WTC11 (cell line): ENCODE results near the gene ITPR1. TPM values are rescaled to one million over a fixed set of nuclear protein-coding genes. Genes with fewer than 3 reads are reported as not detected.

Experiments used
- ATAC-seq: fragments of 200-7000 bp; cut with Tn5 transposase; 2 replicates; pipeline ENCODE4 v1.10.0; 2021; ENCODE audit warnings: mild to moderate bottlenecking, moderate library complexity
- CTCF ChIA-PET: fragments of 300-600 bp; sonication (Branson Sonifier 250); formaldehyde crosslinking; loops from one replicate; lab custom pipeline; 2021; ENCODE audit warnings: antibody characterized with exemption; lab: Charles Lee
- POLR2A ChIA-PET: fragments of 350-600 bp; sonication (Branson Sonifier 250); formaldehyde crosslinking; loops from one replicate; lab custom pipeline; 2021; ENCODE audit warnings: antibody characterized with exemption; lab: Charles Lee
- DNase-seq: peaks from one replicate; pipeline ENCODE4 v3.0.0; 2021; ENCODE audit warnings: low spot score
- H3K27ac Mint-ChIP-seq: 2 replicates; pipeline ENCODE4 v1.8.0; 2021; ENCODE audit warnings: mixed read lengths
- H3K27me3 Mint-ChIP-seq: 2 replicates; pipeline ENCODE4 v1.8.0; 2021; ENCODE audit warnings: low read depth, mild to moderate bottlenecking, moderate library complexity, mixed read lengths
- H3K36me3 Mint-ChIP-seq: 2 replicates; pipeline ENCODE4 v1.8.0; 2021; ENCODE audit warnings: mixed read lengths
- H3K4me1 Mint-ChIP-seq: 2 replicates; pipeline ENCODE4 v1.8.0; 2022; ENCODE audit warnings: mixed read lengths
- H3K4me3 Mint-ChIP-seq: 2 replicates; pipeline ENCODE4 v1.8.0; 2021; ENCODE audit warnings: mild to moderate bottlenecking, moderate library complexity, mixed read lengths
- H3K9me3 Mint-ChIP-seq: 2 replicates; pipeline ENCODE4 v1.8.0; 2021; ENCODE audit warnings: mixed read lengths
- ATF3 ChIP-seq: sonication (generic); formaldehyde crosslinking; conservative IDR thresholded peaks from 2 replicates; pipeline ENCODE4 v1.8.1; 2022; ENCODE audit warnings: mild to moderate bottlenecking, missing genetic modification reagents
- E2F5 ChIP-seq: sonication (generic); formaldehyde crosslinking; IDR thresholded peaks from 2 replicates; pipeline ENCODE4 v1.8.1; 2022; ENCODE audit warnings: mild to moderate bottlenecking, moderate library complexity, missing genetic modification reagents
- FOXP4 ChIP-seq: sonication (generic); formaldehyde crosslinking; IDR thresholded peaks from 2 replicates; pipeline ENCODE4 v1.8.0; 2022; ENCODE audit warnings: mild to moderate bottlenecking, missing genetic modification reagents
- GTF2I ChIP-seq: fragments of 250-450 bp; sonication (Bioruptor Pico); conservative IDR thresholded peaks from 2 replicates; pipeline ENCODE4 v1.4.0; 2021; ENCODE audit warnings: mild to moderate bottlenecking
- HMGA2 ChIP-seq: fragments of 250-450 bp; sonication (Bioruptor Pico); IDR thresholded peaks from 2 replicates; pipeline ENCODE4 v1.4.0; 2021; ENCODE audit warnings: mild to moderate bottlenecking, moderate library complexity
- HMGXB4 ChIP-seq: sonication (generic); formaldehyde crosslinking; IDR thresholded peaks from 2 replicates; pipeline ENCODE4 v1.8.1; 2023; ENCODE audit warnings: mild to moderate bottlenecking, moderate library complexity, missing genetic modification reagents
- MLX ChIP-seq: sonication (generic); formaldehyde crosslinking; IDR thresholded peaks from 2 replicates; pipeline ENCODE4 v1.8.1; 2023; ENCODE audit warnings: mild to moderate bottlenecking, missing genetic modification reagents, moderate library complexity
- NR2C2 ChIP-seq: sonication (generic); formaldehyde crosslinking; IDR thresholded peaks from 2 replicates; pipeline ENCODE4 v1.8.0; 2022; ENCODE audit warnings: mild to moderate bottlenecking, missing genetic modification reagents
- NR3C1 ChIP-seq: sonication (generic); formaldehyde crosslinking; conservative IDR thresholded peaks from 2 replicates; pipeline ENCODE4 v1.8.1; 2023; ENCODE audit warnings: low read depth, mild to moderate bottlenecking, missing genetic modification reagents
- TCF7 ChIP-seq: sonication (generic); formaldehyde crosslinking; IDR thresholded peaks from 2 replicates; pipeline ENCODE4 v1.8.0; 2022; ENCODE audit warnings: mild to moderate bottlenecking, low read depth, missing genetic modification reagents, moderate library complexity
- USF1 ChIP-seq: sonication (generic); formaldehyde crosslinking; IDR thresholded peaks from 2 replicates; pipeline ENCODE4 v1.8.0; 2022; ENCODE audit warnings: mild to moderate bottlenecking, missing genetic modification reagents
- ZNF232 ChIP-seq: sonication (generic); formaldehyde crosslinking; IDR thresholded peaks from 2 replicates; pipeline ENCODE4 v1.8.0; 2022; ENCODE audit warnings: mild to moderate bottlenecking, missing genetic modification reagents
- ZNF317 ChIP-seq: sonication (generic); formaldehyde crosslinking; IDR thresholded peaks from 2 replicates; pipeline ENCODE4 v1.8.1; 2023; ENCODE audit warnings: low read depth, mild to moderate bottlenecking, moderate library complexity, missing genetic modification reagents, borderline replicate concordance
- ZNF425 ChIP-seq: fragments of 250-450 bp; sonication (Bioruptor Pico); conservative IDR thresholded peaks from 2 replicates; pipeline ENCODE4 v1.9.0; 2021; ENCODE audit warnings: mild to moderate bottlenecking
- ZSCAN18 ChIP-seq: fragments of 250-450 bp; sonication (Bioruptor Pico); IDR thresholded peaks from 2 replicates; pipeline ENCODE4 v2.1.2; 2022; ENCODE audit warnings: mild to moderate bottlenecking, moderate library complexity
- total RNA-seq: library from RNA; stranded (reverse); gene quantifications from 3 replicates; pipeline ENCODE4 v1.2.3, GENCODE V29; 2021

ITPR1 gene
- total RNA-seq, 1 experiment from 2014 or later = 11.8 TPM

GRCh38 chr3:4768021-4768420, 274.9 kb downstream of the ITPR1 start (continued):
- no peak for TF ChIP-seq NR2C2
- TF ChIP-seq TCF7 (CRISPR knock-in tag) = no peak
- no peak for TF ChIP-seq ZNF425 (CRISPR knock-in tag)
- TF ChIP-seq ZNF317 (CRISPR knock-in tag) = no peak
- no peak for TF ChIP-seq ZNF232 (CRISPR knock-in tag)

GRCh38 chr3:4768521-4768920, 275.4 kb downstream of the ITPR1 start:
- no peak overlapping the region for H3K27ac Mint-ChIP-seq
- H3K27me3 Mint-ChIP-seq = no peaks in the 10 kb centered on the region
- peaks cover 21% of the 10 kb centered on the region for H3K36me3 Mint-ChIP-seq
- ChIA-PET CTCF (interaction anchor here (1.1 kb wide), 1 partner anchor 207 kb away, joined by 3 read pairs; no protein-coding TSS in a partner anchor), POLR2A (interaction anchor here (0.7 kb wide), 1 partner anchor 47 kb away, joined by 3 read pairs; no protein-coding TSS in a partner anchor)
- H3K4me1 Mint-ChIP-seq = no peaks in the 10 kb centered on the region
- no peak for ATAC-seq
- no peak for DNase-seq
- TF ChIP-seq ATF3 (CRISPR knock-in tag) = no peak
- no peak for TF ChIP-seq FOXP4
- no peak for TF ChIP-seq MLX (CRISPR knock-in tag)
- TF ChIP-seq USF1 (CRISPR knock-in tag) = no peak
- TF ChIP-seq ZSCAN18 (CRISPR knock-in tag) = no peak
- no peak for TF ChIP-seq E2F5 (CRISPR knock-in tag)
- no peak for TF ChIP-seq GTF2I (CRISPR knock-in tag)
- no peak for TF ChIP-seq HMGA2
- no peak for TF ChIP-seq HMGXB4 (CRISPR knock-in tag)
- no peak for TF ChIP-seq NR3C1 (CRISPR knock-in tag)
- peaks cover 31% of the 10 kb centered on the region for H3K9me3 Mint-ChIP-seq
- no peak overlapping the region for H3K4me3 Mint-ChIP-seq
